Thoracic aorta endothelial cell (primary cell): ENCODE data around the gene NUP85. TPM values are rescaled to one million over a fixed set of nuclear protein-coding genes. Genes with fewer than 3 reads are reported as not detected.

Experiments
- total RNA-seq: library from RNA; depleted of rRNA; stranded (reverse); fragments of >200 nt; gene quantifications from 2 replicates; pipeline ENCODE4 v1.2.3, GENCODE V29; 2012

Gene NUP85
- total RNA-seq = 54.8 and 62.4 TPM in 2 replicates

GRCh38 chr17:75205037-75205792 is at the start of gene NUP85:
Gene NUP85, plus strand, starts transcription at chr17:75205679. Its CDS starts 83 bp downstream, at chr17:75205762.

GRCh38 chr17:75182569-75183436 is 22.7 kb upstream of the NUP85 start, which contains the start of gene SUMO2:
Gene SUMO2, minus strand, starts transcription at chr17:75182959. Its CDS starts 125 bp downstream, at chr17:75182834.

DNA sequence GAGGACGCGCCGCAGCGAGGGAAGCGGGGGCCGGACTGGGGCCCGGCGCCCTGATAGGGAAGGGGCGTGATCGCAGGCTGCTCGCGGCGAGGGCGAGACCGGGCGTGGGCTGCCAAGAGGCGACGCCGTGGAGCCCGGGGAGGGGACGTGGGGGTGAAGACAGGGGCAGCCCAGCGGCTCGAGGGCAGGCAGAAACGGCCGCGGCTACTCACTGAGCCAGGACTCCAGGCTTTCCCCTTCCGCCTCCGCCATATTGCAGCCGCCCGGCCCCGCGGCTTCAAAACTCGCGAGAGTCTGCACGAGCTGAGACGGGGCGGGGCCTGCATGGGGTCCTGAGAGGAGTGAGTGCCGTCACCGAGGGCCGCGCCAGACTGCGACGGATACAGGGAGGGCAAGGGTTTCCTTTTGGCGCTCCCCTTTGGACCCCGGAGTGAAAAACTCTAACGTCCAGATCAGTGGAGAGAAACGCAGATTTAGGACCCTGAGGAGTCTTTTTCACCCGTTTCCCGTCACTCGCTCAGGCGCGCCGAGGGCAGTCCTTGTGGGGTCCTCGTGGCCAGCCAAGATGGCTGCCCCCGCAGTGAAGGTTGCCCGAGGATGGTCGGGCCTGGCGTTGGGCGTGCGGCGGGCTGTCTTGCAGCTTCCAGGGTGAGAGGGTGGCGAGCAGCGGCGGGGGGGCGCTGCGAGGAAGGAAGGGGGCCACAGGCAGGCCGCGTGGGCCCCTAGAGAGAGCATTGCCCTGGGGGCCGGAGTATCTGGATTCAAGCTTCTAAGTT is 56.0 kb downstream of the NUP85 start, which contains the start of the genes GGA3 and MRPS7:
GGA3 (minus strand) TSS at position 271 of the 776 bp plus-strand sequence; CDS start at position 252, 19 bp downstream.
MRPS7 (plus strand) TSS at position 544 of the 776 bp plus-strand sequence; CDS start at position 566, 22 bp downstream.

GRCh38 chr17:75270966-75271232 is 65.4 kb downstream of the NUP85 start, which contains the start of gene MIF4GD:
Gene MIF4GD, minus strand, starts transcription at chr17:75271231. Its CDS starts 1,036 bp downstream, at chr17:75270195.

Other genes starting within 250 kb of the NUP85 start
- gene HID1, start 232.9 kb upstream of the NUP85 start, total RNA-seq = 14.9 and 28.4 TPM in 2 replicates
- 23.1 and 27.4 TPM in 2 replicates for gene CDR2L, start 218.0 kb upstream of the NUP85 start, total RNA-seq
- 32.2 and 38.1 TPM in 2 replicates for gene MRPL58, start 193.0 kb upstream of the NUP85 start, total RNA-seq
- 270 and 332 TPM in 2 replicates for gene ATP5PD, start 158.7 kb upstream of the NUP85 start, total RNA-seq
- 16.6 and 17.2 TPM in 2 replicates for gene KCTD2, start 158.5 kb upstream of the NUP85 start, total RNA-seq
- 4.7 and 11.6 TPM in 2 replicates for gene SLC16A5, start 117.7 kb upstream of the NUP85 start, total RNA-seq
- 4.5 TPM in 2 replicates for gene ARMC7, start 95.7 kb upstream of the NUP85 start, total RNA-seq
- gene NT5C, start 73.9 kb upstream of the NUP85 start, total RNA-seq = 11.7 and 13.0 TPM in 2 replicates
- gene JPT1, start 51.2 kb upstream of the NUP85 start, total RNA-seq = 321 and 330 TPM in 2 replicates
- 106 and 124 TPM in 2 replicates for gene SUMO2, start 22.7 kb upstream of the NUP85 start, total RNA-seq
- 15.3 and 18.8 TPM in 2 replicates for gene GGA3, start 55.9 kb downstream of the NUP85 start, total RNA-seq
- 61.2 and 82.3 TPM in 2 replicates for gene MRPS7, start 56.2 kb downstream of the NUP85 start, total RNA-seq
- gene MIF4GD, start 65.6 kb downstream of the NUP85 start, total RNA-seq = 9.4 and 10.9 TPM in 2 replicates
- gene SLC25A19, start 83.8 kb downstream of the NUP85 start, total RNA-seq = 13.4 and 14.0 TPM in 2 replicates
- 93.6 and 104 TPM in 2 replicates for gene GRB2, start 200.0 kb downstream of the NUP85 start, total RNA-seq